Endothelial cell of umbilical vein (primary cell): ENCODE results near the gene PIK3R1. TPM values are rescaled to one million over a fixed set of nuclear protein-coding genes. Genes with fewer than 3 reads are reported as not detected.

Source experiments
- BruUV-seq: library from RNA; stranded (reverse); fragments of 400-500 nt; replicated peaks from 2 replicates; lab custom pipeline; 2021; lab: Mats Ljungman, UMichigan
- CTCF ChIA-PET: fragments of 300-600, 350-600 bp; sonication (Branson Sonifier 250); formaldehyde crosslinking; loops from one replicate; lab custom pipeline; 2021; ENCODE audit warnings: antibody characterized with exemption, inconsistent platforms; lab: Charles Lee
- POLR2A ChIA-PET: fragments of 300-600, 350-600 bp; sonication (Branson Sonifier 250); formaldehyde crosslinking; loops from one replicate; lab custom pipeline; 2021; ENCODE audit warnings: antibody characterized with exemption, inconsistent platforms; lab: Charles Lee
- DNase-seq: peaks from one replicate; pipeline ENCODE4 v3.0.0-alpha.2; 2011; ENCODE audit warnings: low read depth, low spot score
- FAIRE-seq: peaks from 2 replicates; lab custom pipeline; 2011; peaks lifted over from hg19 to GRCh38; lab: Jason Lieb, UNC
- H2AFZ ChIP-seq: 2 replicates; pipeline ENCODE4 v1.6.0; 2012; ENCODE audit warnings: low read depth, low read length, control low read depth, inconsistent platforms
- H3K27ac ChIP-seq: 2 replicates; pipeline ENCODE4 v1.5.1; 2011; ENCODE audit warnings: low read depth, mild to moderate bottlenecking, control low read depth, low read length, moderate library complexity; ENCODE audit not compliant: insufficient read depth
- H3K27me3 ChIP-seq, 2 experiments: 2 replicates each; pipeline versions ENCODE4 v1.6.0 to v1.6.1; 2011; ENCODE audit warnings: low read length in 2 of 2, mixed read lengths in 1 of 2; ENCODE audit not compliant: control insufficient read depth in 2 of 2, insufficient read depth in 2 of 2
- H3K36me3 ChIP-seq, 2 experiments: 2 replicates in 1 of 2; 3 replicates in 1 of 2; pipeline ENCODE4 v1.5.1; 2011; ENCODE audit warnings: low read length in 2 of 2, mild to moderate bottlenecking in 1 of 2, moderate library complexity in 1 of 2; ENCODE audit not compliant: control insufficient read depth in 2 of 2, insufficient read depth in 2 of 2; ENCODE audit errors: extremely low read depth in 1 of 2
- H3K4me1 ChIP-seq: 3 replicates; pipeline ENCODE4 v1.5.1; 2011; ENCODE audit warnings: mild to moderate bottlenecking, low read length; ENCODE audit not compliant: control insufficient read depth, insufficient read depth; ENCODE audit errors: extremely low read depth
- H3K4me2 ChIP-seq: 2 replicates; pipeline ENCODE4 v1.6.1; 2011; ENCODE audit warnings: low read length, control low read depth, mixed read lengths; ENCODE audit not compliant: insufficient read depth
- H3K4me3 ChIP-seq, 3 experiments: fragments of 200-600 bp in 1 of 3; sonication (generic), shearing (Covaris generic) in 1 of 3; replicated peaks in 1 of 3; 2 replicates each; pipeline ENCODE4 v1.5.1; 2011 to 2016; ENCODE audit warnings: control low read depth in 3 of 3, low read length in 3 of 3, mild to moderate bottlenecking in 2 of 3, inconsistent platforms in 1 of 3, low read depth in 1 of 3, moderate library complexity in 1 of 3; ENCODE audit not compliant: insufficient read depth in 1 of 3
- H3K79me2 ChIP-seq: 2 replicates; pipeline ENCODE4 v1.6.0; 2012; ENCODE audit warnings: low read length, inconsistent platforms; ENCODE audit not compliant: control insufficient read depth, insufficient read depth
- H3K9ac ChIP-seq: replicated peaks from 2 replicates; pipeline ENCODE3; 2011; ENCODE audit warnings: low read length, control low read depth; ENCODE audit not compliant: insufficient read depth; ENCODE audit errors: extremely low read depth
- H3K9me1 ChIP-seq: replicated peaks from 3 replicates; pipeline ENCODE4 v1.6.0; 2011; ENCODE audit warnings: mild to moderate bottlenecking, low read length; ENCODE audit not compliant: control insufficient read depth, insufficient read depth; ENCODE audit errors: extremely low read depth
- H3K9me3 ChIP-seq: replicated peaks from 2 replicates; pipeline ENCODE4 v1.5.1; 2012; ENCODE audit warnings: low read length, inconsistent platforms; ENCODE audit not compliant: control insufficient read depth, insufficient read depth
- H4K20me1 ChIP-seq: replicated peaks from 2 replicates; pipeline ENCODE3; 2011; ENCODE audit warnings: mild to moderate bottlenecking, low read length; ENCODE audit not compliant: control insufficient read depth, insufficient read depth; ENCODE audit errors: extremely low read depth
- EZH2 ChIP-seq: IDR thresholded peaks from 2 replicates; pipeline ENCODE4 v1.6.1; 2012; ENCODE audit warnings: borderline replicate concordance, low read depth, mild to moderate bottlenecking, moderate library complexity, low read length, inconsistent platforms; ENCODE audit not compliant: severe bottlenecking
- FOS ChIP-seq: IDR thresholded peaks from 2 replicates; pipeline ENCODE4 v1.6.1; 2011; ENCODE audit warnings: mild to moderate bottlenecking, low read length, moderate library complexity, borderline replicate concordance; ENCODE audit not compliant: insufficient read depth
- GATA2 ChIP-seq: IDR thresholded peaks from 2 replicates; pipeline ENCODE4 v1.7.0; 2011; ENCODE audit warnings: low read depth, mild to moderate bottlenecking, moderate library complexity, mixed read lengths, low read length; ENCODE audit not compliant: insufficient read length, insufficient read depth
- JUN ChIP-seq: IDR thresholded peaks from 2 replicates; pipeline ENCODE4 v1.6.1; 2011; ENCODE audit warnings: borderline replicate concordance, low read depth; ENCODE audit not compliant: insufficient read length, insufficient read depth
- POLR2A ChIP-seq: IDR thresholded peaks from 2 replicates; pipeline ENCODE4 v1.6.1; 2012; ENCODE audit warnings: low read depth, mild to moderate bottlenecking, control low read depth, low read length
- dilution Hi-C: fragments of 300-500 bp; cut with MboI; formaldehyde crosslinking; loops from one replicate; pipeline ENCODE4 v1.15.0; 2019; ENCODE audit warnings: low sequenced_read_pairs; ENCODE audit not compliant: extremely low pct_ligation_motif_present
- intact Hi-C: fragments of 100-400 bp; cut with micrococcal nuclease; formaldehyde crosslinking; loops from one replicate; pipeline ENCODE4 v1.10.0; 2022
- polyA plus RNA-seq, 4 experiments: library from polyadenylated mRNA; depleted of rRNA in 3 of 4; stranded (reverse) in 3 of 4; unstranded in 1 of 4; fragments of >200 nt; gene quantifications; 2 replicates each; pipeline versions ENCODE4 v1.2.1 to v1.2.3, GENCODE V29; 2011 to 2012; ENCODE audit warnings: missing spikeins in 1 of 4
- total RNA-seq: library from RNA; stranded (reverse); gene quantifications from 2 replicates; pipeline ENCODE4 v1.2.3, GENCODE V29; 2021
- TF ChIP-seq, protein P1 (sequence below): IDR thresholded peaks from 2 replicates; pipeline ENCODE4 v1.6.1; 2011; ENCODE audit not compliant: insufficient read depth, insufficient read length
- TF ChIP-seq, protein P2 (sequence below), 2 donors: IDR thresholded peaks; 1 replicate in 1 of 2; 2 replicates in 1 of 2; pipeline ENCODE4 v1.5.1; 2011; ENCODE audit warnings: low read length in 2 of 2, mild to moderate bottlenecking in 2 of 2, moderate library complexity in 2 of 2, control low read depth in 1 of 2, inconsistent platforms in 1 of 2, low read depth in 1 of 2; ENCODE audit not compliant: insufficient read depth in 1 of 2; ENCODE audit errors: extremely low read depth in 1 of 2

Gene PIK3R1
- total and polyA plus RNA-seq, 2 donors (not counting 3 experiments of a cell fraction or from before 2014, with no cell fraction given) = 2.8 to 30.0 TPM

DNA sequence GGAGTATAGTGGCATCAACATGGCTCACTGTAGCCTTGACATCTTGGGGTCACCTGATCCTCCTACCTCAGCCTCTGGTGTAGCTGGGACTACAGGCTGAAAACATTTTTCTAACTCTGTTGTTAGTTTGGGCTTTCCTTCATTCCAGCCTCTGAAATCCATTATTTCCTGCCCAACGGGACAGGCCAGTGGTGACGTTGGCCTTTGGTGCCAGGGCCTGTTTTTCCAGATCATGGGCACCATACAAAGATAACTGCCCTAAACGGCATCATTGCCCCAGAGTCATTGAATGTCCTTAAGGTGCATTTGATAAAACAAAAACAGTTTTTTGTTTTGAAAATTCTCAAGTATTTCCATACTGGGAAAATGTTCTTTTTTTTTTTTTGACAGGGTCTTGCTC, 32.1 kb downstream of the PIK3R1 start:
- TF ChIP-seq JUN (no peak), GATA2 (no peak), POLR2A (no peak), EZH2 (no peak), FOS (no peak)
- TF ChIP-seq, protein P1, sequence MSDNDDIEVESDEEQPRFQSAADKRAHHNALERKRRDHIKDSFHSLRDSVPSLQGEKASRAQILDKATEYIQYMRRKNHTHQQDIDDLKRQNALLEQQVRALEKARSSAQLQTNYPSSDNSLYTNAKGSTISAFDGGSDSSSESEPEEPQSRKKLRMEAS = no peak
- TF ChIP-seq, protein P2, sequence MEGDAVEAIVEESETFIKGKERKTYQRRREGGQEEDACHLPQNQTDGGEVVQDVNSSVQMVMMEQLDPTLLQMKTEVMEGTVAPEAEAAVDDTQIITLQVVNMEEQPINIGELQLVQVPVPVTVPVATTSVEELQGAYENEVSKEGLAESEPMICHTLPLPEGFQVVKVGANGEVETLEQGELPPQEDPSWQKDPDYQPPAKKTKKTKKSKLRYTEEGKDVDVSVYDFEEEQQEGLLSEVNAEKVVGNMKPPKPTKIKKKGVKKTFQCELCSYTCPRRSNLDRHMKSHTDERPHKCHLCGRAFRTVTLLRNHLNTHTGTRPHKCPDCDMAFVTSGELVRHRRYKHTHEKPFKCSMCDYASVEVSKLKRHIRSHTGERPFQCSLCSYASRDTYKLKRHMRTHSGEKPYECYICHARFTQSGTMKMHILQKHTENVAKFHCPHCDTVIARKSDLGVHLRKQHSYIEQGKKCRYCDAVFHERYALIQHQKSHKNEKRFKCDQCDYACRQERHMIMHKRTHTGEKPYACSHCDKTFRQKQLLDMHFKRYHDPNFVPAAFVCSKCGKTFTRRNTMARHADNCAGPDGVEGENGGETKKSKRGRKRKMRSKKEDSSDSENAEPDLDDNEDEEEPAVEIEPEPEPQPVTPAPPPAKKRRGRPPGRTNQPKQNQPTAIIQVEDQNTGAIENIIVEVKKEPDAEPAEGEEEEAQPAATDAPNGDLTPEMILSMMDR (IDR thresholded peaks at IDR 0.05; ENCODE audit: extremely low read depth in 1 of 2, insufficient read depth in 1 of 2, low read depth in 1 of 2, low read length in 2 of 2) = no peak
- peaks cover 84% of the 10 kb centered on the region for H3K4me1 ChIP-seq
- H3K27me3 ChIP-seq = no peaks in the 10 kb centered on the region
- H4K20me1 ChIP-seq = no peaks in the 10 kb centered on the region
- intact Hi-C loops (no loop called here), dilution Hi-C loops (no loop called here)
- no peak overlapping the region for H3K4me3 ChIP-seq
- no peaks in the 10 kb centered on the region for H3K9me3 ChIP-seq
- DNase-seq = no peak
- no peak overlapping the region for H3K4me2 ChIP-seq
- POLR2A ChIA-PET = no interaction called here
- CTCF ChIA-PET = interaction anchor here (0.7 to 1.5 kb wide), 3 partner anchors 32 to 1258 kb away, joined by 3 to 10 read pairs (median 3); partner anchors contain the start of gene PIK3R1
- peak overlapping the region; percentile 52 for H3K27ac ChIP-seq
- FAIRE-seq = no peak
- H3K36me3 ChIP-seq = peaks cover 0 to 3% of the 10 kb centered on the region in 2 experiments
- H3K79me2 ChIP-seq = peaks cover 38% of the 10 kb centered on the region
- H3K9me1 ChIP-seq = no peaks in the 10 kb centered on the region
- BruUV-seq = no TSS peak
- no peak overlapping the region for H2AFZ ChIP-seq
- H3K9ac ChIP-seq = no peak overlapping the region
